T47D (cell line): Measurements from ENCODE around the gene SV2C.

Experiments used
- DNase-seq, 2 experiments: peaks; one replicate each; pipeline versions ENCODE4 v3.0.0 to v3.0.0-alpha.2; 2011 to 2012; ENCODE audit warnings: low read depth in 1 of 2, low spot score in 1 of 2
- JUND ChIP-seq: IDR thresholded peaks from 2 replicates; pipeline ENCODE4 v1.6.1; 2012; ENCODE audit warnings: low read depth
- in situ Hi-C: cut with HindIII; loops from 2 replicates; pipeline ENCODE4 v1.10.0; 2016; ENCODE audit warnings: low sequenced_read_pairs, low pct_unique_long_range_greater_than_20kb

The SV2C gene

DNA sequence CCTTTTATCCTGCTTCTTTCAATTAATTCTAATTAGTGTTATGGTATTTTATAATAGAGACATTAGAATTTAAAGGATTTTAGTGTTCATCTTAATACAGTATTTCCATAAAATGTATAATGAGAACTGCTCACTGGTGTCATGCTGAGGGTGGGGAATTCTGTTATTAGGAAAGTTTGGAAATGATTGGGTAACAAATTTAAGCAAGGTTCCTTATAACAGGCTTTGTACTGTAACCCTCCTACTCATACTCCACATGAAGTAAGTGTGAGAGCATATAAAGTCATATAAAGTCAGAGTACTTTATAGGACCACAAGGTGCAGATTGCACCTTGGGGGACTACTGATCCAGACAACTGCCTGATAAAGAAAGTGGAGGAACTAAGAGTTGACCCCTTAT lies 42.2 kb downstream of the SV2C start:
- in situ Hi-C loops, result no loop called here
- TF ChIP-seq JUND, result no peak
- no peak for DNase-seq

DNA sequence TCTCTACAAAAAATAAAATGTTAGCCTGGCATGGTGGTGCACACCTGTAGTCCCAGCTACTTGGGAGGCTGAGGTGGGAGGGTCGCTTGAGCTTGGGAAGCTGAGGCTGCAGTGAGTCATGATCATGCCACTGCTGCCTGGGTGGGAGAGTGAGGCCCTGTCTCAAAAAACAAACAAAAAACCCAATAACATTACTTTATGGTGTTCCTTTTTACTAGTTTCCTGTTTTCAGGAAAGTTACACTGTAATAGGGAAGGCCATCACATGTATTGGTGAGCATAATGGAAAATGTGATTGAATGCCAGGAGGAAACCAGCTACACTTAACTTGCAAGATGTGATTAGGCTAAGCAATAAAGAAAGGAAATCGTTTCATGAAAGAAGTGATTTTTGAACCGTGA lies 42.7 kb downstream of the SV2C start:
- in situ Hi-C loops, result no loop called here

DNA sequence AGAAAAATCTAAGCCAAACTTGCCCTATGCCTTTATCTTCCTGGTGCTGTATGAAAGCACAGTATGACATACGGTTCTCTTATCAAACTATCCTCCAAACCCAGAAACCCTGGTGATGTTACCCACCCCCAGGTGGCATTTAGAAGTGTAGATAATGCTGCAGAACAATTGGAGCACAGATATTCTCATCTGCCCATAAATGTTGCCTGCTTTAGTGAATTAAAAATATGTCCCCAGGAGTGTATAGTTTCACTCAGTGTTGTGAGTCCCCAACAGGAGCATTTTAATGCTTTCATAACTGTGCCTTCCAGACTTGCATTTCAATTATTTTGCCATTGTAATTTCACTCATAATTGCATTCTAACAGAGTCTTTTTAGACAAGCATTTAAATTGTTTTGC lies 50.8 kb downstream of the SV2C start:
- no peak for TF ChIP-seq JUND
- in situ Hi-C loops, result no loop called here
- DNase-seq, result no peak

More for the DNA sequence above, 42.7 kb downstream of the SV2C start:
- TF ChIP-seq JUND, result no peak
- DNase-seq, result no peak

DNA sequence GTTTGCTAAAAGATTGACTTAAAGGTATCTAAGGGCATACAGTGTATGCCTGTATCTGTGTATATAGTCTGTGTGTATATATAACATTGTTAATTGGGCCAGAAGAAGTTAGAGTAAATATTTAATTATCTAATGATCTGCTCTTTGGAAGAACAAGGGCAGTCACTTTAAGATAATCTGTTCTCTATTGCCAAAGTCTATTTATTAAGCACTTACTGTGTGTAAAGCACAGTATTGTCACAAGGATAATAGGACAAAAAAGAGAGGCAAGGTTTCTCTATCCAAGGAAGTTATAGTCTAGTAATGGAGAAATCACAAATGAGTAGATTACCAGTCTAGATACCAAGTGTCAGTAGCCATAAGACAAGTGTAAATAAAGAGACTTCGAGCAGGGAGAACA lies 51.5 kb downstream of the SV2C start:
- in situ Hi-C loops, result no loop called here
- no peak for TF ChIP-seq JUND
- DNase-seq, result no peak

DNA sequence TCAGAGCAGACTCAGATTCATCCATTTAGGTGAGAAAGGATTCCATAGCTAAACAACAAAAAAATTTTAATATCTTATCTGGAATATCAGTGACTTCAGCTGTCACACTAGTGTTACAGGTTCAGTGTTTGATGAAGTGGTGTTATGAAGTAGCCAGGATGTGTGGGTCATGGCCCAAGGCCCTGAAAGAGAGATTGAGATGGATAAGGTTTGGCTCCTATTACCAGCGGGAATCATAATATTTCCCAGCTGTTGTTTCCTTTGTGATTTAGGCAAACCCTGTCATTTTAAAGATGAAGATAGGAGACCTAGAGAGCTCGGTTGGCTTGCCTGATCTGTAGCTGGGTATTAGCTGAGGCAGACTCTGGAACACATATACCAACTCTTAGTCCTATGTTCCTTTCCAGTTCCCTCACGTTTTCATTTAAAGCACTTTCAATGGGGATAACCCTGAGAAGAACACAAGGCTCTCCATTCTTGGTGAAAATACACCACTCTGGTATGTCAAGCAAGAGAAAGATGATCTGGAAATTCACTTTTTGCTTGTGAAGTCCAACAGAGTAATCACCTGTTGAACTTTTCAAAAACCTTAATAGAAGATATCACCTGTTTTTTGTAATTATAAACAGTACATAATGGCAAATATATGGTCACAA lies 54.8 kb downstream of the SV2C start:
- no peak for TF ChIP-seq JUND
- in situ Hi-C loops, result no loop called here

DNA sequence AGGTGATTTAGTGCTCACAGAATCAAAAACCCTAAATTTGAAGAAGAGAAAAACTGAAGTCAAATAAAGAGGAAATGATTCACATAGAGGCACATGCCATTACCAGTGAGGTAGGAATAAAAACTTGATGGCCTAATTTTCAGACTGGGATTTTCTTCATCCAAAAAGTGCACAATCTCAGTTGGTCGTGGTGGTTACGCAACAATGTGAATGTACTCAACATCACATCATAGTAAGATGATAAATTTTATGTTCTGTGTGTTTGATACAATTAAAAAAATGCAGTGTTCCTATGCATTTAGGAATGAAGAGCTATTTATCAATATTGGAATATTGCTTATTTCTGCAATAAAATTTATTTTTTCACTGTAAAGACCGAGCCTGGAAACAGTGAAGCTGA lies 60.7 kb downstream of the SV2C start:
- DNase-seq, result no peak
- in situ Hi-C loops, result no loop called here
- TF ChIP-seq JUND, result no peak

More for the DNA sequence above, 54.8 kb downstream of the SV2C start:
- no peak for DNase-seq

DNA sequence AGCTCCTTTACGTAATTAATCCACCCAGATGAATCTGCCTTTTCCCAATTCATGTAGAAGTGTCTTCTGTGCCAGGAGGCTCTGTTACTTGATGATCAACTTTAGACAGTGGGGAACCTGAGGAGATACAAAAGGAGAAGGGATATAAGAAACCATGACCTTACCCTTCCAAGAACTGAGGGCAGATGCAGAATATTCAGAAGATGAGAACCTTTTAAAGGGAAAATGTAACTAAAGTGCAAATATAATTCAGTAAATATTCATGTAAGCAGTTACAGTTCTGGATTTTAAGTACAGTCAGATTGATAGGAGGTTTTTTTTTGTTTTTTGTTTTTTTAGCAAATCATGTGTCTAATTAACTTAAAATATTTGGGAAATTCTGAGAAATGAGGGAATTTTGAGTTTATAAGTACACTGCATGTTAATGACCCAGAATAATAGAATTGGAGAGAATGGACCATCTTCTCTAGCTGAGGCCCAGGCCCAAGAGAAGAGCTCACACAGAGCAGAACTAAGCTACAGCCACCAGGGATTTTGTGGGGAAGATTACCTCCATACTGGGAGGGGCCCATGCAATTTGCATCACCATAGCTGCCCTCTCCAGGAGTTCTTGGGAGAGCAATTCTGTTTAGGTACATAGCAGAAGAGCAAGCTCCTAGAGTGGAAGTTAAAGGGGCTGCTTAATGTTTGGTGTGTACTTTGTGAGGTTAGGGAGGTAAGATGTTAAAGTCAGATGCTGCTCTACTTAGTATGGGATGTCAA lies 61.5 kb downstream of the SV2C start:
- in situ Hi-C loops, result no loop called here
- no peak for TF ChIP-seq JUND
- no peak for DNase-seq

DNA sequence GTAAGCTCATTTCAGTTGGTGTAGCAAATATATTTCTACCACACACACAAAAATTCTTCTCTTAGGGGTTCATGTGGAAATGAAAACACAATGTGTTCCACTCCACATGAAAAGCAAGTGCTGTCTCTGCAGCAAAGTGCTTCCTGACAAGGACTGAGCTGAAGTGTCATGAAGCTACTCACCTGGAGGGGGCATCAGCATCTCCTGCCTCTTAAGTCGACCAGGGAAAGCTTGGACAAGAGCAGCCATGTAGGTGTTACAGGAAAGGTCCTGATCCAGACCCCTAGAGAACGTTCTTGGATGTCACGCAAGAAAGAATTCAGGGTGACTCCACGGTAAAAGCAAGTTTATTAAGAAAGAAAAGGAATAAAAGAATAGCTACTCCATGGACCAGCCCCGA lies 62.8 kb downstream of the SV2C start:
- DNase-seq, result peak in 1 of 2 experiments; percentile 30
- no peak for TF ChIP-seq JUND
- in situ Hi-C loops, result no loop called here

DNA sequence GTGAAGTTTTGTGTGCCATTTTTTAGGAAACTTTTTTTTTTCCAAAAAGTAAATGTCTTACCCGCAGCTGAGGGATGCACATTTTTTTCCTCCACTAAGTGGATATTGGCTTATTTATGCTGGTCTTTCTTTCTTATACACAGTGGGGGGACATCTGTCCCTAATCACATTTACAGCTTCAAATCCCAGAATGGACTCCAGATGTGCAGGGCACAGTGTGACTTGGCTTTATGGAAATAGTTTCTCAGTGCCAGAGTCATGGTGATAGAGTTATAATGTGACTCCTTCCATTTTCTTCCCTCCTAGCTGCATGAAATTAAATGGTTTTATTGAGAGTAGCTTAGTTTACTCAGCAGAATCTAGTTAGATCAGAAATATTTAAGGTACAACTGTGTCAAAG lies 66.5 kb downstream of the SV2C start:
- no peak for DNase-seq
- in situ Hi-C loops, result no loop called here
- TF ChIP-seq JUND, result no peak

DNA sequence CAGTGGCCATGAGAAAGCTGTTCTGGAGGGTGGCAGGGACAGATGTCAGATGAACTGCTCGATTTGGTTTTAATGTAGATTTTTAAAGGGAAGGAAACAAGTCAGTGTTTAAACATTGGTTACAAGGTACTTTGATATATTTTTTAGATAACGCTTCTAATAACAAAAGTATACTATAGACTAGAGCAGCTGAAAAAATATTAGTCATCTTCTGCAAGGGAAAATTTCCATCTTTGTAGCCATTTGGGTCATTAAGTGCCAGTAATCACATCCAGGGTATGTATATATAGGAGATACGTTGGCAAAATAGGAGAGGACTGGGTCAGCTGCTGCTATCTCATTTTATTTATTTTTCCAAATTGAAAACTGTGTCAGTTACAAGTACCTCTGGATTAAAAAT lies 69.0 kb downstream of the SV2C start:
- TF ChIP-seq JUND, result no peak
- DNase-seq, result no peak
- in situ Hi-C loops, result no loop called here

DNA sequence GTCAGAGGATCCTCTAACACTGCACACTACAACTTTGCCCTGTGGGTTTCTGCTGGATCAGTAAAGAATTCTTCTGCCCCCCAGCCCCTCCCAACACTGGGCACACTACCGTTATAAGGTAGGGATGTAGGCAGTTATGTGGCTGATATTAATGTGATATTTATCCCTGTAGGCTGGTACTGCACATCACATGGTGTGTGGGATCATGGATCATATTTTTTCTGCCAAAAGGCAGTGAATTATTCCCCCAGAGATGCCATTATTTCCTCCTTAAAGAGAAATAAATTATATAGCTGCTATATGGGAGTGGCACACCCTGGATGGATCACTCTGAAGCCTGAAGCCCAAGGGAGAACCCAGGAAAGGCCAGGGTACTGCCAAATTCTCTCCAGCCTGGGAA lies 69.5 kb downstream of the SV2C start:
- no peak for TF ChIP-seq JUND
- no peak for DNase-seq
- in situ Hi-C loops, result no loop called here

DNA sequence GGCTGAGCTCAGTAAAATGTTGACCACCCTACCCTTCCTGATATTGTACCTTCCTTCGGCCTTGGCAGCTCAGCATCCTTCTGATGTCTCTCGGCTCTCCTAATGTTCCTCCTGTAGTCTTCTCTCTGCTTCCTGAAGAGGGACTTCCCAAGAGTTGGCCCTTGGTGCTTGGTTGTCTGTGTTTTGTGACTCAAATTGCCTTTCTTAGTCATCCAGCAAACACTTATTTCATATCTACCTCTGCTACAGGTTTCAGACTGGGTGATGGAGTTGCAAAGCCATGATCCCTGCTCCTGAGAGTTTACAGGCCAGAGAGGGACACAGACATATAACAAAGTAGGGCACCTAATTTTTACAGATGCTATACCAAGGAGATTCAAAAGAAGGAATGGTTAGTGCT lies 70.1 kb downstream of the SV2C start:
- TF ChIP-seq JUND, result no peak
- in situ Hi-C loops, result no loop called here

DNA sequence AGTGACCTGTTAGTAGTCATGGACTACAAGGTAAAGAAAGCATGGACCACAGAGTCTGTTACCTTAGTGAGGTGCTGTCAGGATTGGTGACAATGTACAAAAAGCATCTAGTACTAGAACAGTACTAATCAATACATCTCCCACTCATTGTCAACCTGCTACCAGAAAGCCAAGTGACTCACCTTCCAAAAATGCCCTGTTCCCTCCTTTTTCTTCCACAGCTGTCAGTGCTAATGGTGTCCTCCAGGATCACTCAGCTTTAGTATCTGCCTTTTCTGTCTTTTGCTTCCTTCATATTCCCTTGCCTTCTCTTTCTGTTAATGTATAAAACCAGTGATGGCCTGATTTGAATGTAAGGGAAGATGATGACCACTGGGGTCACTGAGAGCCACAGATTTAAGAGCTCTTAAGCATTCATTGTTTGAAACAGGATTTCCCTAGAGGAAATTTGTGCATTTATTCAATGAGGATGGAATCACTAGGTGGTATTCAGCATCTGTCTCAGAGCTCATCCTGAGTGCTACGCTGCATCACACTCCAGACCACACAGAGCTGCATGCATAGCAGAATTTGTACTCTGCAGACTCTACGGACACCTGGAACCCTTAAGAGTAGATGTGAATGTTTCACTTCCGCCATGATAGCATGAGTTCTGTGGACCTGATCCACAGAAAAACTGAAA lies 71.0 kb downstream of the SV2C start:
- in situ Hi-C loops, result no loop called here
- no peak for TF ChIP-seq JUND
- DNase-seq, result no peak

More for the DNA sequence above, 70.1 kb downstream of the SV2C start:
- no peak for DNase-seq
